CD4-positive, alpha-beta T cell treated with Interleukin-15 for 1 hour (primary cell): ENCODE results near the gene DLG2.
"Not testable (repeated sequence)": the region's sequence is repeated elsewhere in the genome, so short reads cannot be mapped to it uniquely, and the experiment has no call there.

Experiments
- DNase-seq: peaks from one replicate; pipeline ENCODE4 v3.0.0-alpha.2; 2020

DLG2 gene

DNA sequence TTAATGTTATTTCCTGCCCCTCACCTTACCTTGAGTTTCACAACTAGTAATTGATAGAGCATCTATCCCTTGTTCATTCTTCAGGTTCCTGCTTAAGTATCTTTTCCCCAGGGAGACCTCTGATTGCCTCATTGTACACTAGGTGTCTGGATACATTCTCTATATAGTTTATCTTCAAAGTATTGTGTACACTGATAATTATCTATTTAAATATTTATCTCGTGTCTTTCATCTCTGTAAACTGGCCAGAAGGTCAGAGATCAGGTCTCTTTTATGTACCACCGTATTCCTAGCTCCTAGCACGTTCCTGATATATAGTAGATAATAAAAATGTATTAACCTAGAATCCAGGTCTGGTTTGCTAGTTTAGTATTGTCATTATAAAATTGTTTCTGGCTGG lies 7.6 kb upstream of the DLG2 start:
- DNase-seq, result no peak

DNA sequence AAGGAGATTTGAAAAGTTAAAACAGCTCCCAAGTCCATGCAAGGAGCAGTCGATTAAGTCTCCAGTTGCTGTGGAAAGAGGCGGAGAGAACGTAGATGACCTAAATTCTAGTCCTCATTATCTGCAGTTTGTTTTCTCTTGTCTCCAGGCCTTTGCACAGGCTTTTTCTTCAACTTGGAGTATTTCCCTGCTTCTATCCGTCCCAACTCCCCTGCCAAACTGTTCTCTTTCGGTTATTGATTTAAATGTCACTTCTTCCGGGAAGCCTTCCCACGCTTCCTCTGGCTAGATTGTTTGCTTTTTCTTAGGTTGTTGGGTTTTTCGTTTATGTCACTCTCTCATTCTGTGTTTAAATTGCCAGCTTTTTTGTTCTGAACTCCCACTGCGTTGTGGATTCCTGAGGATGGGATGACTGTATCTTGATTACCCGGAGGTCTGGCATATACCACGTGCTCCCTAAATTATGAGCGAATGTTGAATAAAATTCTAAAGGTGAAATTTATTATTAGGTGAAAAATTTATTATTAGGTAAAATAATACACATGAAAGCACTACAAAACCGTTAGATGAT lies 1.7 kb upstream of the DLG2 start:
- DNase-seq, result no peak

DNA sequence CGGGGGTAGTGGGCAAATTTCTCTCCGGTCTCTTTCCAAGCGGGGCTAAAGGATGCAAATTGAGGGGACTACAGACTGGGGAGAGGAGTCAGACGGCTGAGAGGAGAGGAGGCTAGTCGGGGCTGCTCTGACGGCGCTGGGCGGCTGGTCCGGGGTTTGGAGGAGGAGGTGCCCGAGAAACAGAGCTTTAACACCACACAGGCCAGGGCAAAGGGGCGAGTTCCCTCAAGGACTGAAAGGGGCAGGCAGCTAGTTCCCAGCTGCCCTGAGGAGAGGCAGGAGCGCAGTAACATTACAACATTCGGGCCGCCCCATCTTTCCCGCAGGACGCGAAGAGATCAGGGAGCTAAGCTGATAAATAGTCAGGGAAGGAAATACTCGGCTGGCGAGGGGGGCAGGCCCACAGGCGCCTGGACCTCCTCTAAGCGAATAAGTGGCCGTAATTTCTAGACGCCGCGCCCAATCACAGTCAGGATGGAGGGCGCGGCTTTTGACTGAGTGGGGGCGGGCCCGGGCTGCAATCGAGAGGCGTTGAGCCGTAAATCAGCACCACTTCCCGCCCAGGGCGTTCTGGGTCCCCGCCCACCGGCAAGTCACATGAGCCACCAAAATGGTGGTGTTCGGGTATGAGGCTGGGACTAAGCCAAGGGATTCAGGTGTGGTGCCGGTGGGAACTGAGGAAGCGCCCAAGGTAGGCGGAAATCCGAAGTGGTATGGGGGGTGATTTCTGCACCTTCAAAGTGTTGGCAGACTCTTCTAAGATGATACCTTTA lies 1.0 kb upstream of the DLG2 start, which contains the start of gene TMEM126B:
Gene TMEM126B (plus strand): TSS at position 596 of the 773 bp plus-strand sequence. CDS start 15 bp downstream, at position 611.
- DNase-seq, result peak; percentile 93

DNA sequence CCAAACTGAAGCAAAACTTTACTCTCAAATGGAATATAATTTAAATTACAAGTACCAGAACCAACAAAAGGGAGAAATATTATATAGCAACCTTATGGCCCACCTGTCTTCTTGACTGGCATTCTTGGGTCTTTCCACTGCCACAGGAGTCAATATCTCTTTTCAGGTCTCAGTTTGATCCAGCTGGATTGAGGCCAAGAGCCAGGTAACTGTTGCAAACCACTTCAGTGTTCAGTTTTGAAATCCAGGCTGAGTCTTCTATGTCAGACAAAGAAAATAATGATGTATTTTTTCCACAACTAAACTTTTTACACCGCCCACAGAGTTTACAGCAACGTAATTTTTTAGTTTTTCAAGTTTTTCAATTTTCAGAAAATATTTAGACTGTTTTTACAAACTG lies 648 bp downstream of the DLG2 start:
- no peak for DNase-seq

DNA sequence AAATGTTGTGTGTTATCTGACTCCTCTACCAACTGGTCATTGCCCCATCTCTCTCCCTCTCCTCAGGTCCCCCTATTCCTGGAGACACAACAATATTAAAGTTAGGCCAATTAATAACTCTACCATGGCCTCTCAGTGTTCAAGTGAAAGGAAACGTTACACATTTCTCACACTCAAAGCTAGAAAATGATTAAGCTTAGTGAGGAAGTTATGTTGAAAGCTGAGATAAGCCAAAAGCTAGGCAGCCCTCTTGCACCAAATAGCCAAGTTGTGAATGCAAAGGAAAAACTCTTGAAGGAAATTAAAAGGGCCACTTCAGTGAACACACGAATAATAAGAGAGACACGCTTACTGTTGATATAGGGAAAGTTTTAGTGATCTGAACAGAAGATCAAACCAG lies 6.9 kb downstream of the DLG2 start:
- DNase-seq, result no peak

DNA sequence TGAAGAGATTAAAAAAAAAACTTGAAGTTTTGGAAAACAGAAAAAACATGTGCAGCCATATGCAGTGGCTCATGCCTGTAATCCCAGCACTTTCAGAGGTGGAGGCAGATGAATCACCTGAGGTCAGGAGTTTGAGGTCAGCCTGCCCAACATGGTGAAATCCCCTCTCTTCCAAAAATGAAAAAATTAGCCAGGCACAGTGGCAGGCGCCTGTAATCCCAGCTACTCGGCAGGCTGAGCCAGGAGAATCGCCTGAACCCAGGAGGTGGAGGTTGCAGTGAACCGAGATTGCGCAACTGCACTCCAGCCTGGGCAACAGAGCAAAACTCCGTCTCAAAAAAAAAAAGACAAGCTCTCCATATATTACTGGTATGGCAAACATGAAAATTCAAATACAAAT lies 7.6 kb downstream of the DLG2 start:
- DNase-seq, result no peak

DNA sequence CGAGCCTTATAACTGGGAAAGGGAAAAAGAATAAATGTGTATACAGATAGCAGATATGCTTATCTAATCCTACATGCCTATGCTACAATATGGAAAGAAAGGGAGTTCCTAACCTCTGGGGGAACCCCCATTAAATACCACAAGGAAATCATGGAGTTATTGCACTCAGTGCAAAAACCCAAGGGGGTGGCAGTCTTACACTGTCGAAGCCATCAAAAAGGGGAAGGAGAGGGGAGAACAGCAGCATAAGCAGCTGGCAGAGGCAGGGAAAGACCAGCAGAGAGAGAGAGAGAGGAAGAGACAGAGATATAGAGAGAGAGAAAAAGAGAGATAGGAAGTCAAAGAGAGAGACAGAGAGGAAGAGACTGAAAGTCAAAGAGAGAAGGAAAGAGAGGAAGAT lies 15.5 kb downstream of the DLG2 start:
- not testable (repeated sequence) for DNase-seq

DNA sequence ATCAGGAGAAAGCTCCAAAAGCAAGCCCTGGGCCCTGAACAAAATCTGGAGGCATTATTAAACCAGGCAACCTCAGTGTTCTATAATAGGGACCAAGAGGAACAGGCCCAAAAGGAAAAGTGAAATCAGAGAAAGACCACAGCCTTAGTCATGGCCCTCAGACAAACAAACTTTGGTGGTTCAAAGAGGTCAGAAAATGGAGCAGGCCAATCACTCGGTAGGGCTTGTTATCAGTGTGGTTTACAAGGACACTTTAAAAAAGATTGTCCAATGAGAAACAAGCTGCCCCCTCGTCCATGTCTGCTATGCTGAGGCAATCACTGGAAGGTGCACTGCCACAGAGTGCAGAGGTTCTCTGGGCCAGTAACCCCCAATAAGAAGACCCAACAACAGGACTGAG lies 17.9 kb downstream of the DLG2 start:
- DNase-seq, result not testable (repeated sequence)

DNA sequence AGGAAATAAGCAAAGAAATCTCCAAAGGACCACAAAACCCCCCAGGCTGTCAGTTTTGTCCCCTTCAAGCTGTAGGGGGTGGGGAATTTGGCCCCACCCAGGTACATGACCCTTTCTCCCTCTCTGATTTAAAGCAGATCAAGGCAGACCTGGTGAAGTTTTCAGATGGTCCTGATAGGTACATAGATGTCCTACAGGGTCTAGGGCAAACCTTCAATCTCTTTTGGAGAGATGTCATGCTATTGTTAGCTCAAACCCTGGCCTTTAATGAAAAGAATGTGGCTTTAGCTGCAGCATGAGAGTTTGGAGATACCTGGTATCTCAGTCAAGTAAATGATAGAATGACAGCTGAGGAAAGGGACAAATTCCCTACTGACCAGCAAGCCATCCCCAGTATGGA lies 18.5 kb downstream of the DLG2 start:
- not testable (repeated sequence) for DNase-seq

DNA sequence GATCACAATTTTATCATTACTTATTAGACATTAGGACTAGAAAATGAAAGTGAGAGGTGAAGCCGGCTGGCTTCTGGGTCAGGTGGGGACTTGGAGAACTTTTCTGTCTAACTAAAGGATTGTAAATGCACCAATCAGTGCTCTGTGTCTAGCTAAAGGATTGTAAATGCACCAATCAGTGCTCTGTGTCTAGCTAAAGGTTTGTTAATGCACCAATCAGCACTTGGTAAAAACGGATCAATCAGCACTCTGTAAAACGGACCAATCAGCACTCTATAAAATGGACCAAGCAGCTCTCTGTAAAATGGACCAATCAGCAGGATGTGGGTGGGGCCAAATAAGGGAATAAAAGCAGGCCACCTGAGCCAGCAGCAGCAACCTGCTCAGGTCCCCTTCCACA lies 20.9 kb downstream of the DLG2 start:
- not testable (repeated sequence) for DNase-seq

DNA sequence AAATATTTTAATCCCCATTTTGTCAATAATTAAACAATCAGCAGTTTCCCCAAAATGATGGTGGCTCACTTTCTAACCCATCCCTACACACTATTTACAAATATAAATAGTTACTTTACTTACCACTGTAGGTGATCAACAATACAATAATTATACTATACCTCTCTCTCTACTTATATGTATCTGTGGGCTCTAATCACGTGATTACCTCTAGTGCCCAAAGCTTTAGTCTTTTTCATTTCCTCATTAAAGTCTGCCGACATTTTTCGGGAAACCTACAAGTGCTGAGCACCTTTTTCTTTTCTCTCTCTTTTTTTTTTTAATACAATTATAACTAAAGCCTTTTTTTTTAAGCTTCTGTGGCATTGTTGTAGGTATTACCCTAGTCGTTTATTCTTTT lies 23.9 kb downstream of the DLG2 start:
- DNase-seq, result no peak

DNA sequence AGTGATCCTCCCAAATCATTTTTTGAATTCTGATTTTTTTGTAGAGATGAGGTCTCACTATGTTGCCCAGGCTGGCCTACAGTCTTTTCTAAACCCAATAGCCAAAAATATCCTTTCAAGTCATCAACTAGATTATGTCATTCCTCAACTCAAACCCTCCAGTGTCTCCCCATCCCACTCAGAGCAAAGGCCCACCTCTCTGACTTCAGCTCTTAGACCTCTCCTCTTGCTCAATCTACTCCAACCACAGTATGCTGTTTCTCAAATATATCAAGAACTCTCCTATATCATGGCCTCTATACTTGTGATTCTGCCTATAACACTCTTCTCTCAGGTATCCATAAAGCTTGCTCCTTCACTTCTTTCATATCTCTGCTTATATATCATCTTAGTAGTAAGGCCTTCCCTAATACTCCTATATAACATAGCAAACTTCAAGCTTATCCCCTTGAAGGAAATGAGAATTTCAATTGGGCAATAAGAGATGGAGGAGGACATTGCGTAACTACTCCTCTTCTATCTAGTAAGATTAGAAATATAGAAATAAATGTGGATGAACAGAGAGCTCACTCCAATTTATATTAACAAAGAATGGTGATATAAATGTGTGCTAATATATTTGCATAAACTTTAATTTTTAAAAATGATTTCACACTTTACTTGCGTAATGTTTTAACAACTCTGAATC lies 24.5 kb downstream of the DLG2 start:
- DNase-seq, result no peak

DNA sequence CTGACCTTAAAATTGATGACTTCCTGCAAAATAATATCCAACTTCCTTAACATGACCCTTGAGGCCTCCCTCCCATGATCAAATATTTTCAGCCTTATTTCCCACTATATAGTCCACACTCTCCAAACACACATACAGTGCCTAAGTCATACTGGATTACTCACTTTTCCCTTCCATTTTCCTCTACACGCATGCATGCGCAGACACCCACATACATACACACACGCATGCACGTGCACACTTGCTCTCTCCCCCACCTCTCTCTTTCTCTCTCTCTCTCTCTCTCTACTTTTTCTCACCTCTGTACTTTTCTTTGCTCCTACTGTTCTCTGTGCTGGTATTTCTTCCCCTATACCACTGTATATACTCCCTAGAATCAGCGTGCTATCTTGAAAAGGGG lies 28.1 kb downstream of the DLG2 start:
- DNase-seq, result no peak

DNA sequence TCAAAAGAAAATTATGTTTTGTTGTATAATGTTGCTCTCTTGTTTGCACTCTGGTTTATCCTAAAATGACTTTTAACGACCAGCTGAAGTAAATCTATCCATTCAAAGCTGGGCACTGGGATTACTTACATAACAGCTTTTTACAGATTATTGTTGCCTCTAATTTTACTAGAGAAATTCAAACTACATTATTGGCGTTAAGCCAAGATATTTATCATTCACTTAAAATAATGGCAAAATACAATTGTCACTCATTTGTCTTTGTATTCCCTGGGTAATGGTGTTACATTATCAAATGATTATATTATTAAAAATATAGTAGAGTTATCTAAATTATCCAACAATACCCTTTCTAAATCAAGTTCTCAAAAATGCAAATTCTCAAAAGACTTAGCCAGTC lies 30.3 kb downstream of the DLG2 start:
- no peak for DNase-seq

DNA sequence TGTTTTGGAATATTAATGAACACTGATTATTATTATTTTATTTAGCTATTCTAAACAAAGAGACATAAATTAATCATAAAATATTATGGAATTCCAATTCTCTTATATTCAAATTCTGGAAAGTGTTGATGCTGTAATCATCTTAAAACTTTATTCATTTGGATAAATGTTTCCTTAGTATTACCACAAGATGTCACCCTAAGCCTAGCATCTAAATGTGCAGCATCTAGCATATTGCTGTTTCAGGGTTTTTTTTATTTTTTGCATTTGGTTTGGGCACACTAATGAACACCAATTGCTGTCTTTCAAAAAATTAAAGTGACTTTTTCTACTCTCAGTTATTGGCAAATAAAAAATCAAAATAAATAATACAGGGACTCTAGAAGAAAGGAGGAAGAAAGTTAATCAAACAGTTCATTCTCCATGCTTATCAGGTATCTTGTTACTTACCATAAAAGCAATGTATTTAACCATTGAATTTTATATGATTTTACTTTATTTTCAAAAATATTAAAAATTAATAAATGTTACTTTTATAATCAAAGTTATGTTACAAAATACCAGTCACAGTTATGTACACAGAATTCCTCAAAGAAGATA lies 31.8 kb downstream of the DLG2 start:
- no peak for DNase-seq

DNA sequence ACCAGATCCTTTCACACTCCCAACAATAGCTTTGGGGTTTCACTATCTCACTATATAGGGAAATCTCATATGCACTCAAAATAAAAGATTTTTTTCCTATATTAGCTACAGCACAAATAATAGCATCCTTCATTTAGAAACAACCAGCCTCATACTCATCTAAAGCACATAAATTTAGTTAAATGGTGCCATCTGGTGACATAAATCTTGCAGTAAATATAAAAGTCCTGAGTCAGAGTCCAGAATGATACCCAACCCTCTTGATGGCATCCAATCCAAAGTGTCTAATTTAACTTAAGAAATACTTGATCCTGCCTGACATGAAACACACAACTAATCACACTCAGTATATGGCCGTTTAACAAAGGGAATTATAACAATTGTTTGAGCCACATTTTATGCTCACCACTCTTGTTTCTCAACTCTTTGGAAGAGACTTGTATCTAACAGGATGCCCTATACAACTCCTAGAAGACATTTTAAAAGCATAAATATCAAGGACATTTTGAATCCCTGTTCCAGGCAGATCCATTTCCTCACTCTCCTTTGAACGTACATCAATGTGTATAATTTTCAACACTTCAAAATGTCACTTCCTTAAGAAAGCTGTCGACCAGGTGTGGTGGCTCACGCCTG lies 36.2 kb downstream of the DLG2 start:
- DNase-seq, result no peak

DNA sequence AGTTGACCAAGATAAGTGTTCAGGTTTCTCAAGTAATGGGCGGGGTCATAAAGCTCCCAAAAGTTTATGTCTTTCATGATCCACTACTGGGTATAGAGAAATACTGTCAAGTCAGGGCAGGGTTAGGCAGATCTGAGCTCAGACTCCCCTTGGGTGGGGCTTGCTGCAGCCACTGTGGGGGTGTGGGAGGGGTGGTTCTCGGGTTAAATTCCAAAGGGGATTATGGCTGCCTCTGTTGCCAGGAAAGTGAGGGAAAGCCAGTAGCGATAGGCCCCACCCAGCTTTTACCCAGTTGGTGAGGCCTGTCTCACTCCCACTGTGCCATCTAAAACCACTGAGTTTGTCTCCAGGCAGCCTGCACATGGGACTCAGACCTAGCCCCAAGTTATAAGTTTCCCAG lies 37.8 kb downstream of the DLG2 start:
- no peak for DNase-seq

DNA sequence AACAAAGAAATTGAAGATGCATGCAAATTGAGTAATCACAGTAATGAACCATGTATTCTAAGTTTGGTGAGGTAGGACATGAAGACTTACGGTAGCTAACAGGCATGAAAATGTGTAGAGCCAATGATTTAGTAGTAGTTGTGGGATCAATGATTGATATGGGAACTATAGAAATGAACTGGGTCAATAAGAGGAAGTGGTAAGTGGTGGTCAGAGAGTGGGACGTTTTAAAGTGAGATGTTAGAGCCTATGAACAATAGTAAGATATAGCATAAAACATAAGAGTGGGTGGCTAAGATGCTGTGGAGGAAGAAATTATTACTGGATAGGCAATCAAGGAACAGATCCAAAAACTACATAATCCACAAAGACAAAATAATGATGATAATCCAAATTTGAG lies 45.0 kb downstream of the DLG2 start:
- no peak for DNase-seq

DNA sequence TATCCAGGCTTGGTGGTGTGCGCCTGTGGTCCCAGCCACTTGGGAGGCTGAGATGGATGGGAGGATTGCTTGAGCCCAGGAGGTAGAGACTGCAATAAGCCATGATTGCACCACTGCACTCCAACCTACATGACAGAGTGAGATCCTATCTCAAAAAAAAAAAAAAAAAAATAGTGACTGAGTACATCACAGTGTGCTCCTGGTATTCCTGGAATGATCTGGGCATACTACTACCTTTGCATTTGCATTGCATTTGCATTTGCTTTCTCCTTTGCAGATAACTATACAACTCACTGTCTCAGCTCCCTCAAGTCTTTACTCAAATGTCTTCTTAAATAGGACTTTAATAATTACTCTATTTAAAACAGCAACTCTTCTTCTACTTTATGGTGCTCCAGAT lies 51.8 kb downstream of the DLG2 start:
- no peak for DNase-seq

DNA sequence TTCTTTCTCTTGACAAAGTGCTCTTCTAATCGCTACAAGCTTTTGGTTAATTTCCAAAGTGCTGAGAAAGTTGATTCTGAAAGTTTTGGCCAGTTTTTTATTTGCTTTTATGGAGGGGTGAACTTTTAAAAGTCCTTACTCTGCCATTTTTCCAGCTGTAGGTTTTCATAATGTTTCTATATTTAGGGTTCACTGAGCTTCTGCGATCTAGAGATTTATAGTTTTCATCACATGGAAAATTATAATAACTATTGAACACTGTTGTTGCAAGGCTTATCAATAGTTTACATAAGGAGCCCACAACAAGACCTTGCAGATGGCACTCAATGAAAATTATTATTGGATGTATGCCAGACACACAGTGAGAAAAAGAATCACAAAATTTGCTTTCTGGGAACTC lies 55.1 kb downstream of the DLG2 start:
- DNase-seq, result no peak

DNA sequence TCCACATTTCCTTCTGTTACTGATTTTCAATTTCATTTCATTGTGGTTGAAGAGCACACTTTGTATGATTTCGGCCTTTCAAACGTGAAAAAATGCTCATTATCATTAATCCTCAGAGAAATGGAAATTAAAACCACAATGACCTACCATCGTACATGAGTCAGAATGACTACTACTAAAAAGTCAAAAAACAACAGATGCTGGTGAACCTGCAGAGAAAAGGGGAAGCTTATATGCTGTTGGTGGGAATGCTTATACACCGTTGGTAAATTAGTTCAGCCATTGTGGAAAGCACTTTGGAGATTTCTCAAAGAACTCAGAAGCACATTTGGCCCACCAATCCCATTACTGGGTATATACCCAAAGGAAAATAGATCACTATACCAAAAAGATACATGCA lies 57.6 kb downstream of the DLG2 start:
- DNase-seq, result no peak

DNA sequence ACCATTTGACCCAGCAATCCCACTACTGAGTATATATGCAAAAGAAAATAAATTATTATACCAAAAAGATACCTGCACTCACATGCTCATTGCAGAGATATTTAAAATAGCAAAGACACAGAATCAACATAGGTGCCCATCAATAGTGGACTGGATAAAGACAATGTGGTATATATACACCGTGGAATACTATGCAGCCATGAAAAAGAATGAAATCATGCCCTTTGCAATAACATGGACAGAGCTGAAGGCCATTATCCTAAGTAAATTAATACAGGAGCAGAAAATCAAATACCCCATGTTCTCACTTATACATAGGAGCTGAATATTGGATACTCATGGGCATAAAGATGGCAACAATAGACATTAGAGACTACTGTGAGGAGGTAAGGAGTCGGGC lies 68.7 kb downstream of the DLG2 start:
- no peak for DNase-seq

DNA sequence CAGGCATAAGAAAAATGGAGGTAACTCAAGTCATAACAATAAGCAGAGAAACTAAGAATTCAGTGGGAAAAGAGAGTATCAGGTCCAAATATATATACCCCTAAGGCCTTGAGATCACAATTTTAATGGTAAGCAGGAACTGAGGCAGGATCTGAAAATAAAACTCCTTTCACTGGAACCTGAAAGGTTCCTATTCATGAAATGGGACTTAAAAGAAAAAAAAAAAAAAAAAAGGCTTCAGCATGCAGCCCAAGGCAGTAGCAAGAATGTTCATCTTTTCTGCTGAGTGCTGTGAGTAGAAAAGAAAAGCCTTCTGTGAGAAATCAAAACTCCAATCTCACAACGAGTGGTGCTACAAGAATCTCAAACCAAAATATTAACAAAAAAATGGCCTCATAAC lies 75.3 kb downstream of the DLG2 start:
- DNase-seq, result no peak
